ENCODE measurements around the gene EARS2. TPM values are rescaled to one million over a fixed set of nuclear protein-coding genes. Genes with fewer than 3 reads are reported as not detected.
A peak's percentile ranks its signal among the peaks of the same experiment; 100 is the strongest.
"Not testable (repeated sequence)": the region's sequence is repeated elsewhere in the genome, so short reads cannot be mapped to it uniquely, and the experiment has no call there.

Gene EARS2
- total and polyA plus RNA-seq, 2 donors = 17.7 to 27.5 TPM

- no peak for DNase-seq (ENCODE audit: extremely low spot score)
- H3K36me3 ChIP-seq (ENCODE audit: insufficient read depth) = no peaks in the 10 kb centered on the region
- peak overlapping the region; percentile 95 for H3K4me3 ChIP-seq (ENCODE audit: low read depth, low read length)
- no peaks in the 10 kb centered on the region for H3K4me1 ChIP-seq (ENCODE audit: insufficient read depth)
- peak overlapping the region; percentile 63 for H3K27ac ChIP-seq (ENCODE audit: low read depth)
- 1% methylated on average over 60 of the region's 60 CpGs for WGBS
Measured at GRCh38 chr16:23557779-23558702, 891 bp upstream of the EARS2 start.

- WGBS = 82% methylated on average over 3 of the region's 3 CpGs
Measured at GRCh38 chr16:23554536-23554935, 2.6 kb downstream of the EARS2 start.

GRCh38 chr16:23552161-23552560, 5.0 kb downstream of the EARS2 start:
- WGBS = 67% methylated on average over 6 of the region's 6 CpGs
- Histone ChIP-seq H3K27ac (ENCODE audit: low read depth) (no peak overlapping the region), H3K4me1 (ENCODE audit: insufficient read depth) (no peaks in the 10 kb centered on the region), H3K4me3 (ENCODE audit: low read depth, low read length) (no peak overlapping the region), H3K36me3 (ENCODE audit: insufficient read depth) (peaks cover 4% of the 10 kb centered on the region)
- no peak for DNase-seq (ENCODE audit: extremely low spot score)

More at GRCh38 chr16:23554536-23554935, 2.6 kb downstream of the EARS2 start:
- Histone ChIP-seq H3K27ac (ENCODE audit: low read depth) (no peak overlapping the region), H3K4me3 (ENCODE audit: low read depth, low read length) (no peak overlapping the region), H3K36me3 (ENCODE audit: insufficient read depth) (peaks cover 4% of the 10 kb centered on the region), H3K4me1 (ENCODE audit: insufficient read depth) (no peaks in the 10 kb centered on the region)
- DNase-seq (ENCODE audit: extremely low spot score) = no peak

- no peak overlapping the region for H3K4me3 ChIP-seq (ENCODE audit: low read depth, low read length)
- DNase-seq (ENCODE audit: extremely low spot score) = no peak
- 98% methylated on average over 5 of the region's 5 CpGs for WGBS
- H3K4me1 ChIP-seq (ENCODE audit: insufficient read depth) = no peaks in the 10 kb centered on the region
- peaks cover 4% of the 10 kb centered on the region for H3K36me3 ChIP-seq (ENCODE audit: insufficient read depth)
- H3K27ac ChIP-seq (ENCODE audit: low read depth) = no peak overlapping the region
Measured at GRCh38 chr16:23549938-23550337, 7.2 kb downstream of the EARS2 start.

- WGBS = 97% methylated on average over 14 of the region's 14 CpGs
- DNase-seq (ENCODE audit: extremely low spot score) = no peak
- H3K27ac ChIP-seq (ENCODE audit: low read depth) = no peak overlapping the region
- peaks cover 2% of the 10 kb centered on the region for H3K36me3 ChIP-seq (ENCODE audit: insufficient read depth)
- H3K4me1 ChIP-seq (ENCODE audit: insufficient read depth) = no peaks in the 10 kb centered on the region
- no peak overlapping the region for H3K4me3 ChIP-seq (ENCODE audit: low read depth, low read length)
Measured at GRCh38 chr16:23544436-23544835, 12.7 kb downstream of the EARS2 start.

GRCh38 chr16:23540817-23541178, 16.4 kb downstream of the EARS2 start:
- WGBS = 97% methylated on average over 3 of the region's 3 CpGs
- DNase-seq (ENCODE audit: extremely low spot score); H3K27ac ChIP-seq (ENCODE audit: low read depth); H3K36me3 ChIP-seq (ENCODE audit: insufficient read depth); H3K4me3 ChIP-seq (ENCODE audit: low read depth, low read length); H3K4me1 ChIP-seq (ENCODE audit: insufficient read depth): not testable (repeated sequence)

- Histone ChIP-seq H3K36me3 (ENCODE audit: insufficient read depth) (peaks cover 4% of the 10 kb centered on the region), H3K27ac (ENCODE audit: low read depth) (no peak overlapping the region), H3K4me1 (ENCODE audit: insufficient read depth) (no peaks in the 10 kb centered on the region), H3K4me3 (ENCODE audit: low read depth, low read length) (no peak overlapping the region)
- WGBS = 89% methylated on average over 11 of the region's 11 CpGs
- no peak for DNase-seq (ENCODE audit: extremely low spot score)
Measured at GRCh38 chr16:23539984-23540816, 16.9 kb downstream of the EARS2 start.

GRCh38 chr16:23538919-23539278, 18.3 kb downstream of the EARS2 start:
- no peak overlapping the region for H3K27ac ChIP-seq (ENCODE audit: low read depth)
- H3K36me3 ChIP-seq (ENCODE audit: insufficient read depth) = peaks cover 2% of the 10 kb centered on the region
- H3K4me1 ChIP-seq (ENCODE audit: insufficient read depth) = no peaks in the 10 kb centered on the region
- no peak for DNase-seq (ENCODE audit: extremely low spot score)
- WGBS = 93% methylated on average over 1 of the region's 1 CpG
- no peak overlapping the region for H3K4me3 ChIP-seq (ENCODE audit: low read depth, low read length)

GRCh38 chr16:23537390-23537789, 19.8 kb downstream of the EARS2 start:
- no peak for DNase-seq (ENCODE audit: extremely low spot score)
- WGBS = 82% methylated on average over 3 of the region's 3 CpGs

GRCh38 chr16:23535901-23536300, 21.2 kb downstream of the EARS2 start:
- no peaks in the 10 kb centered on the region for H3K4me1 ChIP-seq (ENCODE audit: insufficient read depth)
- 86% methylated on average over 2 of the region's 2 CpGs for WGBS
- peaks cover 2% of the 10 kb centered on the region for H3K36me3 ChIP-seq (ENCODE audit: insufficient read depth)
- H3K27ac ChIP-seq (ENCODE audit: low read depth) = no peak overlapping the region
- no peak for DNase-seq (ENCODE audit: extremely low spot score)
- H3K4me3 ChIP-seq (ENCODE audit: low read depth, low read length) = no peak overlapping the region

More at GRCh38 chr16:23537390-23537789, 19.8 kb downstream of the EARS2 start:
- Histone ChIP-seq H3K27ac (ENCODE audit: low read depth) (no peak overlapping the region), H3K4me3 (ENCODE audit: low read depth, low read length) (no peak overlapping the region), H3K36me3 (ENCODE audit: insufficient read depth) (peaks cover 2% of the 10 kb centered on the region), H3K4me1 (ENCODE audit: insufficient read depth) (no peaks in the 10 kb centered on the region)

- 95% methylated on average over 19 of the region's 19 CpGs for WGBS
- DNase-seq (ENCODE audit: extremely low spot score) = no peak
- H3K4me1 ChIP-seq (ENCODE audit: insufficient read depth) = no peaks in the 10 kb centered on the region
- no peak overlapping the region for H3K4me3 ChIP-seq (ENCODE audit: low read depth, low read length)
- H3K27ac ChIP-seq (ENCODE audit: low read depth) = no peak overlapping the region
- peaks cover 2% of the 10 kb centered on the region for H3K36me3 ChIP-seq (ENCODE audit: insufficient read depth)
Measured at GRCh38 chr16:23534868-23535860, 22.0 kb downstream of the EARS2 start.

- Histone ChIP-seq H3K4me1 (ENCODE audit: insufficient read depth) (no peaks in the 10 kb centered on the region), H3K4me3 (ENCODE audit: low read depth, low read length) (no peak overlapping the region), H3K36me3 (ENCODE audit: insufficient read depth) (peaks cover 1% of the 10 kb centered on the region), H3K27ac (ENCODE audit: low read depth) (no peak overlapping the region)
- WGBS = 78% methylated on average over 1 of the region's 1 CpG
- no peak for DNase-seq (ENCODE audit: extremely low spot score)
Measured at GRCh38 chr16:23532448-23532847, 24.7 kb downstream of the EARS2 start.

- Histone ChIP-seq H3K36me3 (ENCODE audit: insufficient read depth) (peaks cover 1% of the 10 kb centered on the region), H3K4me1 (ENCODE audit: insufficient read depth) (no peaks in the 10 kb centered on the region), H3K27ac (ENCODE audit: low read depth) (no peak overlapping the region), H3K4me3 (ENCODE audit: low read depth, low read length) (no peak overlapping the region)
- DNase-seq (ENCODE audit: extremely low spot score) = no peak
- whole genome bisulfite sequencing = 91% methylated on average over 5 of the region's 5 CpGs
Measured at GRCh38 chr16:23530062-23530461, 27.1 kb downstream of the EARS2 start.
